Measurements from ENCODE around the gene PSG4. TPM values are rescaled to one million over a fixed set of nuclear protein-coding genes. Genes with fewer than 3 reads are reported as not detected.
"Not testable (repeated sequence)": the region's sequence is repeated elsewhere in the genome, so short reads cannot be mapped to it uniquely, and the experiment has no call there.

PSG4 gene
- total RNA-seq, 1 donor from 2014 or later: 0.26 TPM

DNA sequence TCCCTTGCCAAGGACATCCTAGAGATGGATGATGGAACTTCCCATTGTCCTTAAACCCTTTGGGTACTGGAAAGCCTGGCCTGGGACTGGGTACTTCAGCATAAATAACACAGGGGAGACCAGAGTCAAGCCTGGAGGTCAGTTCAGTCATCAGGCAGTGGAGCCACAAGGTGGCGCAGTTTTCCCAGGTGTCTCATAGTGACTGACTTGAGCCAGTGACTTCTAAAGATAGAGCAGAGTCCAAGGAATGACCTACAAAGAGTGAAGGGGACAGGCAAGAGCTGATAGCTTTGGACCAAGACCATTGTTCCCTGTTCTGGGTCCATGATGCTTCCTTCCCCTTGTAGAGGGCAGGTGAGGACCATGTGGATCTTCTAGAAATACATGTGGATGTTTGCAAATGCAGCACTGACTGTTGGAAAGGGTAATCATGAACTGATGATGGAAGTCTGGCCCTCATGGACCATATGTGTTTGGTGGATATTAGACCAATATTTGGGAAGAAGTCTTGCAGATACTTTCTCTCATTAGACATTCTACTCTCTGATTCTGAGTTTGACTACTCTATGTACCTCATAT is 25.8 kb downstream of the PSG4 start:
- H3K36me3 ChIP-seq (ENCODE audit: control insufficient read depth, insufficient read depth, low read length); DNase-seq (ENCODE audit: low read depth); H3K27me3 ChIP-seq (ENCODE audit: control insufficient read depth, insufficient read depth, low read length); FAIRE-seq; H3K4me3 ChIP-seq (ENCODE audit: low read depth, low read length): not testable (repeated sequence)
- TF ChIP-seq, protein P1, sequence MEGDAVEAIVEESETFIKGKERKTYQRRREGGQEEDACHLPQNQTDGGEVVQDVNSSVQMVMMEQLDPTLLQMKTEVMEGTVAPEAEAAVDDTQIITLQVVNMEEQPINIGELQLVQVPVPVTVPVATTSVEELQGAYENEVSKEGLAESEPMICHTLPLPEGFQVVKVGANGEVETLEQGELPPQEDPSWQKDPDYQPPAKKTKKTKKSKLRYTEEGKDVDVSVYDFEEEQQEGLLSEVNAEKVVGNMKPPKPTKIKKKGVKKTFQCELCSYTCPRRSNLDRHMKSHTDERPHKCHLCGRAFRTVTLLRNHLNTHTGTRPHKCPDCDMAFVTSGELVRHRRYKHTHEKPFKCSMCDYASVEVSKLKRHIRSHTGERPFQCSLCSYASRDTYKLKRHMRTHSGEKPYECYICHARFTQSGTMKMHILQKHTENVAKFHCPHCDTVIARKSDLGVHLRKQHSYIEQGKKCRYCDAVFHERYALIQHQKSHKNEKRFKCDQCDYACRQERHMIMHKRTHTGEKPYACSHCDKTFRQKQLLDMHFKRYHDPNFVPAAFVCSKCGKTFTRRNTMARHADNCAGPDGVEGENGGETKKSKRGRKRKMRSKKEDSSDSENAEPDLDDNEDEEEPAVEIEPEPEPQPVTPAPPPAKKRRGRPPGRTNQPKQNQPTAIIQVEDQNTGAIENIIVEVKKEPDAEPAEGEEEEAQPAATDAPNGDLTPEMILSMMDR (IDR thresholded peaks at IDR 0.05; ENCODE audit: insufficient read depth, low read length, severe bottlenecking): peak; percentile 6

DNA sequence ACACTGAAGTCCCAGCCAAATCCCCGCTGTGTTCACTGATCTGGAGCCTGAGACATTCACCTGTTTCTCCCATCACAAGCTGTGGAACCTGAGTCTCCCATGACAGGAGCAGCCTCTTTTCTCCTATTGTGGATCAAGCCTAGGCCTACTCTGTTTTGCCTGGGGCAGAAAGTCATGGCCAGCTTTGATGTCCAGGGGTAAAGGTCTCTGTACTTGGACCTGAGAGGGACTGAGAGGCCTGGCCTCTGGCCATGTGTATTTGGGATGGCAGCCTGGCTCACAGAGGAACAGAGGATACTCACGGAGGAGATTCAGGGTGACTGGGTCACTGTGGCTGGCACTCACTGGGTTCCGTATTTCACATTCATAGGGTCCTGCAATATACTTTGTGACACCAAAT is 26.9 kb downstream of the PSG4 start:
- H3K36me3 ChIP-seq (ENCODE audit: control insufficient read depth, insufficient read depth, low read length); FAIRE-seq; DNase-seq (ENCODE audit: low read depth); H3K4me3 ChIP-seq (ENCODE audit: low read depth, low read length); H3K27me3 ChIP-seq (ENCODE audit: control insufficient read depth, insufficient read depth, low read length): not testable (repeated sequence)

DNA sequence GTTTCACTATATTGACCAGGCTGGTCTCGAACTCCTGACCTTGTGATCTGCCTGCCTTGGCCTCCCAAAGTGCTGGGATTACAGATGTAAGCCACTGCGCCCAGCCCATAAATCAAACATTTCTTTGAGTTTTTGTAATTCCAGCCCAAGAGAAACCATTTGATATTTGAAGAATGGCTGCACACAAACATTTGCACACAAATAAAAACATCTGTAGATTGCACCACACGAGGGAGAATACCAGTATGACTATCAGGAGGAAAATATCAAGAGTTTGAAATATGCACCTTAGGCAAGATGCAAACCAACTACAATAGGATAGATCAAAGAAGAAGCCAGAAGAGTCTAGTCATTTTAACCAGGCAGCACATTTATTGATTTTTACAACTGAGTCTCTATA is 39.5 kb downstream of the PSG4 start:
- not testable (repeated sequence) for DNase-seq (ENCODE audit: low read depth); H3K27me3 ChIP-seq (ENCODE audit: control insufficient read depth, insufficient read depth, low read length); H3K36me3 ChIP-seq (ENCODE audit: control insufficient read depth, insufficient read depth, low read length); H3K4me3 ChIP-seq (ENCODE audit: low read depth, low read length); FAIRE-seq

DNA sequence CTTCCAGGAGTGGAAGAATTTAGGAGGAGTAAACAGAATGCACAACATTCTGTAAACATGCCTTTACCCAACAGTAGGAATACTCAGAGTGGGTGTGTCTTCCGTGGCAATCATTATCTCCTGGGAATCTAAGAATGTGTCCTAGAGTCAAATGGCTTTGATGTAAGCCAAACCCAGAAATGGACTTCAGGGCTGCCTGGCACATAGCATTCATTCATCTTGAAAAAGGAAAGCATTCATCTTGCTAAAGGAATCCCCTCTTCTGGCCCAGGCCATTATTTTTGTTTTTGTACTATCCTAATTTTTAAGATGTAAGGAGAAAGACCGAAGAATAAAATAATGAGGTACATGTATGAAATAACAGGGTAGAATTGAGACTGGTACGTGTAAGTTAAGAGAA is 42.3 kb downstream of the PSG4 start:
- DNase-seq (ENCODE audit: low read depth); FAIRE-seq; H3K36me3 ChIP-seq (ENCODE audit: control insufficient read depth, insufficient read depth, low read length); H3K27me3 ChIP-seq (ENCODE audit: control insufficient read depth, insufficient read depth, low read length); H3K4me3 ChIP-seq (ENCODE audit: low read depth, low read length): not testable (repeated sequence)

DNA sequence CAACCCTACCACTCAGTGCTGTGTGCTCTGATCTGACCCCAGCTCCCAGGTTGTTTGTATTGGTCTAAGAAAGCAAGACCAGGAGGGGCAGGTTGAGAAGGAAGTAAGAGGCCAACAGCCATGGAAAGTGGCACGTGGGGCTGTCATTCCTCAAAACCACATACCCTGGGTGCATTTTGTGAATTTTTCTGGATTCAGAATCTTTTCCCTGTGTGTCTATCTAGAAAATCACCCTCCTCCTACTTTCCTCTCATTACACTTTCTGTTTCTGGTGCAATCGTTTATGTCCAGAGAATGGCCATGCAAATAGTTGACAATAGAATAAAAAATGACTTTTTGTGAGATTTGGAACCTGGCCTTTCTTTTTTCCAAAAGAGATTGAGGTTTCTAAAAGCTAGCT is 43.2 kb downstream of the PSG4 start:
- not testable (repeated sequence) for H3K27me3 ChIP-seq (ENCODE audit: control insufficient read depth, insufficient read depth, low read length); DNase-seq (ENCODE audit: low read depth); FAIRE-seq; H3K36me3 ChIP-seq (ENCODE audit: control insufficient read depth, insufficient read depth, low read length); H3K4me3 ChIP-seq (ENCODE audit: low read depth, low read length)

DNA sequence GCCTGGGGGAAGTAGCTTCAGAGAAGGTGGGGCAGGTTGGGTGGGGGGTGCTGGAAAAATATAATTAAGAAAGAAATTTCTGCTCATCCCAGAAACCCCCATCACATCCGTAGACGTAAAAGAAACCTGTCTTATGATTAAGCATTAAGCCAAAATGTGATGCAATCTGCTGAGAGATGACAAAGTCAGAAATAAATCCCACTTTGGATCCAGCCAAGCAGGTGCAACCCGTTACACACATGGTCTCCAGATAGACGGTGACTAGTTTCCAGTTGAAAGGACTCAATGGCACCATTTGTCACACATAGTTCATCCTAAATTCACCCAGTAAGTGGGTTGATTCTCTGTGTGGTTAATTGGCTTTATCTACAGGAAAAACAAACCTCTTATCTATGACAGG is 53.2 kb downstream of the PSG4 start:
- FAIRE-seq (no peak), DNase-seq (ENCODE audit: low read depth) (peak; percentile 66)
- Histone ChIP-seq H3K27me3 (ENCODE audit: control insufficient read depth, insufficient read depth, low read length) (no peaks in the 10 kb centered on the region), H3K4me3 (ENCODE audit: low read depth, low read length) (no peak overlapping the region), H3K36me3 (ENCODE audit: control insufficient read depth, insufficient read depth, low read length) (no peaks in the 10 kb centered on the region)
- TF ChIP-seq, protein P1 (IDR thresholded peaks at IDR 0.05; ENCODE audit: insufficient read depth, low read length, severe bottlenecking): no peak

DNA sequence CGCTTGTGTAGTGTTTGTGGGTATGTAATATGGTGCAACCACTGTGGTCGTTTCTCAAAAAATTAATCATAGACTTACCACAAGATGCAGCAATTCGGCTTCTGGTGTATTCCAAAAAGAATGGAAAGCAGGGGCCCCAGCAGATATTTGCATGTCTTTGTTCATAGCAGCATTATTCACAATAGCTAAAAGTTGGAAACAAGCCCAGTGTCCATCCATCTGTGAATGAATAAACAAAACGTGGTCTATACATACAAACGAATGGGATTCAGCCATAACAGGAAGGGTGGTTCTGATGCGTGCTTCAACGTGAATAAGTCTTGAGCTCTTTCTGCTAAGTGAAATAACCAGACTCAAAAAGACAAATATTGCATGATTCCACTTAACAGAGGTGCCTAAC is 55.6 kb downstream of the PSG4 start:
- DNase-seq (ENCODE audit: low read depth): peak; percentile 99
- H3K27me3 ChIP-seq (ENCODE audit: control insufficient read depth, insufficient read depth, low read length); H3K36me3 ChIP-seq (ENCODE audit: control insufficient read depth, insufficient read depth, low read length); FAIRE-seq; H3K4me3 ChIP-seq (ENCODE audit: low read depth, low read length): not testable (repeated sequence)

DNA sequence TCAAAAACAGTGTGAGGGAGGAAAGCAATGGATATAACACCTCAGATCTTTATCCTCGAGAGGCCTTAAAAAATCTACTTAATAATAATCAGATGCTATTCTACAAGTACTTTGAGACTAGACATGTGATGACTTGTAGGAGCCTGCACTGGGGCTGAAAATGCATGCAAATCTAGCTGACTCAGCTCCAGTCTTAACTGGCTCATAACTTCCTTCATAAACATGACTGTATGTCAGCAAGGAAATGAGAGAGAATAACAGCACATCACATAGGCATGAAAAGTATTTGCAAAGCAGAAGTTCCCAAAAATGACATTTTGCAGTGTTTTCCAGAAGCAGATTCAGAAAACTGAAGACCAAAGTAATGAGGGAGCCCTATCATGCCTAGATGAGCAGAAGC is 57.2 kb downstream of the PSG4 start:
- H3K4me3 ChIP-seq (ENCODE audit: low read depth, low read length): no peak overlapping the region
- FAIRE-seq (no peak), DNase-seq (ENCODE audit: low read depth) (peak; percentile 99)
- TF ChIP-seq, protein P1 (IDR thresholded peaks at IDR 0.05; ENCODE audit: insufficient read depth, low read length, severe bottlenecking): no peak
- H3K27me3 ChIP-seq (ENCODE audit: control insufficient read depth, insufficient read depth, low read length): no peaks in the 10 kb centered on the region
- H3K36me3 ChIP-seq (ENCODE audit: control insufficient read depth, insufficient read depth, low read length): no peaks in the 10 kb centered on the region

Other genes with a start within 250 kb of the PSG4 start
- not detected in 2 replicates for gene PSG11, start 179.2 kb downstream of the PSG4 start, total RNA-seq
- gene PSG2, start 122.9 kb downstream of the PSG4 start, total RNA-seq: not detected in 2 replicates
- not detected in 2 replicates for gene PSG5, start 19.1 kb downstream of the PSG4 start, total RNA-seq
- gene PSG9, start 63.9 kb upstream of the PSG4 start, total RNA-seq: not detected in 2 replicates
- gene CD177, start 148.0 kb upstream of the PSG4 start, total RNA-seq: 0.26 and 6.3 TPM in 2 replicates
- gene TEX101, start 209.3 kb upstream of the PSG4 start, total RNA-seq: 0.26 TPM in 1 of 2 replicates, not detected in the other

All from bronchial epithelial cell (primary cell).